Cardiac muscle cell (in vitro differentiated cells and primary cell): Measurements from ENCODE around the gene TRIM38. TPM values are rescaled to one million over a fixed set of nuclear protein-coding genes. Genes with fewer than 3 reads are reported as not detected.

Experiments
- DNase-seq, 2 donors: peaks; one replicate each; pipeline versions ENCODE4 v3.0.0 to v3.0.0-alpha.2; 2010 to 2017; ENCODE audit warnings: low read depth in 1 of 2, low spot score in 1 of 2
- H3K27ac ChIP-seq: fragments of 200-600 bp; sonication (generic); 2 replicates; pipeline ENCODE4 v1.5.1; 2016
- H3K27me3 ChIP-seq: fragments of 200-600 bp; sonication (generic); 2 replicates; pipeline ENCODE4 v1.6.0; 2016; ENCODE audit warnings: control low read depth
- H3K36me3 ChIP-seq: fragments of 200-600 bp; sonication (generic); 2 replicates; pipeline ENCODE4 v1.5.1; 2016; ENCODE audit warnings: control low read depth
- H3K4me1 ChIP-seq: fragments of 200-600 bp; sonication (generic); 2 replicates; pipeline ENCODE4 v1.8.1; 2017; ENCODE audit warnings: low read depth, mild to moderate bottlenecking, mixed run types
- H3K4me3 ChIP-seq: fragments of 200-600 bp; sonication (generic); 2 replicates; pipeline ENCODE4 v1.5.1; 2016; ENCODE audit warnings: mild to moderate bottlenecking
- H3K9me3 ChIP-seq: fragments of 200-600 bp; sonication (generic); 2 replicates; pipeline ENCODE4 v1.5.1; 2017; ENCODE audit warnings: low read depth, mild to moderate bottlenecking, control low read depth
- polyA plus RNA-seq: library from polyadenylated mRNA; unstranded; fragments of >200 nt; fragmentation: Nextera tagmentation; extraction: Ambion mirVana; gene quantifications from 2 replicates; pipeline ENCODE4 v1.2.1, GENCODE V29; 2016
- total RNA-seq: library from RNA; depleted of rRNA; stranded (reverse); fragments of >200 nt; gene quantifications from 2 replicates; pipeline ENCODE4 v1.2.3, GENCODE V29; 2016
- TF ChIP-seq, protein P1 (sequence below): IDR thresholded peaks from 2 replicates; pipeline ENCODE4 v1.5.1; 2012; ENCODE audit warnings: low read depth, mild to moderate bottlenecking, low read length

The TRIM38 gene
- total and polyA plus RNA-seq, 2 experiments from 2014 or later: 0.05 to 0.12 TPM

DNA sequence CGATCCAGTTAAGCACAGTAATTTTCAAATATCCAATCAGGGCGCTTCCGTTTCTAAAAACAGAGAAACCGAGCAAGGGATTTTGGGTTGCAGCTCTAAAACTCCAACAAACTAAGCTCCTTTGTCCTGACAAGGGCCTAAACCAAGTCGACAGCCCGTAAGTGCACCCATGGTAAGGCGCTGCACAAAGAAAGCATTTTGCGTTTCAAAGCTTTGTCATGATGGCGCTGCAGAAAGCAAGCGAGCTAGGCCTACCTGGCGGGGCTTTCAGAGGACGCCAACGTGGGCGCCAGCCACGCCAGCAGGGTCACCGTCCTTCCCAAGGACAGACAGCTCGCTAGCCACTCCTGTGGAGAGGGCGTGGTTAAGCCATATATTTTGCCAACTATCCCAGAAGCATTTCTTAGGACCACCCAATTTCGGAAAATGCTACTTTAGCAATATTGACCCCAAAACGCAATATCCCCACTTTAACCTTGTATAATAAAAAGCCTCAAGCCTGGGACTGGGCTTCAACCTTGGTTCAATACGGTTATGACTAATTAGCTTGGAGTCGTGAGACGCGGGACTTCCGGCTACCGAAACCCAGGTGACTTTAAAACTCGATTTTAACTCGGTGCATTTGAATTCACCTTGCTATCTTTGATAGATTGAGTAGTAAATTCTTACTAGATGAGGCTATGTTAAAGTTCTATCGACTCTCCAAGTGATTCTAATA lies 53.8 kb downstream of the TRIM38 start:
- DNase-seq: peak in 1 of 2 donors; percentile 43
- TF ChIP-seq, protein P1, sequence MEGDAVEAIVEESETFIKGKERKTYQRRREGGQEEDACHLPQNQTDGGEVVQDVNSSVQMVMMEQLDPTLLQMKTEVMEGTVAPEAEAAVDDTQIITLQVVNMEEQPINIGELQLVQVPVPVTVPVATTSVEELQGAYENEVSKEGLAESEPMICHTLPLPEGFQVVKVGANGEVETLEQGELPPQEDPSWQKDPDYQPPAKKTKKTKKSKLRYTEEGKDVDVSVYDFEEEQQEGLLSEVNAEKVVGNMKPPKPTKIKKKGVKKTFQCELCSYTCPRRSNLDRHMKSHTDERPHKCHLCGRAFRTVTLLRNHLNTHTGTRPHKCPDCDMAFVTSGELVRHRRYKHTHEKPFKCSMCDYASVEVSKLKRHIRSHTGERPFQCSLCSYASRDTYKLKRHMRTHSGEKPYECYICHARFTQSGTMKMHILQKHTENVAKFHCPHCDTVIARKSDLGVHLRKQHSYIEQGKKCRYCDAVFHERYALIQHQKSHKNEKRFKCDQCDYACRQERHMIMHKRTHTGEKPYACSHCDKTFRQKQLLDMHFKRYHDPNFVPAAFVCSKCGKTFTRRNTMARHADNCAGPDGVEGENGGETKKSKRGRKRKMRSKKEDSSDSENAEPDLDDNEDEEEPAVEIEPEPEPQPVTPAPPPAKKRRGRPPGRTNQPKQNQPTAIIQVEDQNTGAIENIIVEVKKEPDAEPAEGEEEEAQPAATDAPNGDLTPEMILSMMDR: no peak
- no peaks in the 10 kb centered on the region for H3K4me1 ChIP-seq
- no peak overlapping the region for H3K4me3 ChIP-seq
- no peak overlapping the region for H3K27ac ChIP-seq
- no peaks in the 10 kb centered on the region for H3K27me3 ChIP-seq
- H3K9me3 ChIP-seq: no peaks in the 10 kb centered on the region
- no peaks in the 10 kb centered on the region for H3K36me3 ChIP-seq

DNA sequence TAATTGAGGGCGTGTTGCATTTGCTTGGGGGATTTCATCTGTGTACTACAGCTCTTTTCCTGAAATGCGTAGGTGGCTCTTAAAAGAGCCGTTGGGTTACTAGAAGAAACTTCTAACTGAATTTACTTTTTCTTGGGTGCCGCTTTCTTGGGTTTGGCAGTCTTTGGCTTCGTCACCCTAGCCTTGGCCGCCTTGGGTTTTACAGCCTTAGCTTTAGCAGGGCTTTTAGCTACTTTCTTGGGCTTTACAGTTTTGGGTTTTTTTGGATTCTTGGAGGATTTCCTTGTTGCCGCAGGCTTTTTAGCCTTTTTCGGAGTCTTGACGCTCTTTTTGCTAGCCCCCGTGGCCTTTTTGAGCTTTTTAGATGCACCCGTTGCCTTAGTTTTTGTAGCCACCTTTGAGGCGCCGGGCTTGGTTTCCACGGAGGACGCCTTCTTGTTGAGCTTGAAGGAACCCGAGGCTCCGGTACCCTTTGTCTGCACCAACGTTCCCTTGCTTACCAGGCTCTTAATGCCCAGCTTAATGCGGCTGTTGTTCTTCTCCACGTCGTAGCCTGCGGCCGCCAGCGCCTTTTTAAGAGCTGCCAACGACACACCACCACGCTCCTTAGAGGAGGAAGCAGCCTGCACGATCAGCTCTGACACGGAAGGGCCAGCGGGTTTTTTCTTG lies 54.5 kb downstream of the TRIM38 start:
- Histone ChIP-seq H3K9me3 (no peaks in the 10 kb centered on the region), H3K36me3 (no peaks in the 10 kb centered on the region), H3K4me1 (no peaks in the 10 kb centered on the region), H3K4me3 (no peak overlapping the region), H3K27ac (no peak overlapping the region), H3K27me3 (no peaks in the 10 kb centered on the region)
- TF ChIP-seq, protein P1: no peak
- peak in 1 of 2 donors; percentile 34 for DNase-seq

DNA sequence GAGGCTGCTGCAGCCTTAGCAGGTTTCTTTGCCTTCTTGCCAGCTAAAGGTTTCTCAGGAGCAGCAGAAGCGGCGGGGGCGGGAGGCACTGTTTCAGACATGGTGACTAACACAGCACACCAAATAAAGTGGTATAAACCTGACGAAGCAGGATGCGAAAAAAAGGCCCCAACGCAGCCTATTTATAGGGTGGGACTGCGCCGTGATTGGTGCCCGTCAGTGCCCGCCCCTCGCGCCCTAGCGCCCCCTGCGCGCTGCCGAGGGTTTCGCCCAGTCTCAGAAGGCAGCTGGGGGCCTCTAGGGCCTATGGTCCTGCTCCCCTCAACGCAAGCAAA lies 55.0 kb downstream of the TRIM38 start:
- H3K4me3 ChIP-seq: no peak overlapping the region
- TF ChIP-seq, protein P1: peak; percentile 62
- peak in 1 of 2 donors; percentile 89 for DNase-seq
- no peaks in the 10 kb centered on the region for H3K36me3 ChIP-seq
- H3K9me3 ChIP-seq: no peaks in the 10 kb centered on the region
- no peak overlapping the region for H3K27ac ChIP-seq
- H3K27me3 ChIP-seq: no peaks in the 10 kb centered on the region
- peaks cover 4% of the 10 kb centered on the region for H3K4me1 ChIP-seq

DNA sequence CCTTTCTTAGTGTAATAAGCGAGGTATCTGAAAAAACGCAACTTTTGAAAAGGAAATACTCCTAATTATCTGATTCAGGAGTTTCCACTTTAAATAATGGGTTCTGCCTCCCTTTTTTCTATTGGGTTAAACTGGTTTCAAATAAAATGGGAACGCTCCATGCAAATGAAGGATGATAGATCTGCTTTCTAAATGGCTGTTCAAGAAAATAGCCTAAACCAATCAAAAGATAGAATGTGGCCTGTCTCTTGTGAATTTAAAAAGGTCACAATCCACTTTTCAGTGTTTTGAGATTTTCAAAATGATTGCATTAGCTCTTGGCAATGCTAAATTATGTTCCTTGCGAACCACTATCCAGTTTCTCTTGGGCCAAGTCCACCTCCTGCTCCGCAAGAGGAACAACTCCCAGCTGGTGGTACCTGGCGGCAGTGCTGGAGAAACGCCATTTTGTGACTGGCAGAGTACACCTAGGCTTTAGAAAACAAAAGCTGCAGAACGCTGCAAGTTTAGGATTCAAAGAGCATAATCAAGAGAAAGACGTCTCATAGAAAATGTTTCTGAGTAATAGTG lies 56.7 kb downstream of the TRIM38 start:
- DNase-seq: peak in 1 of 2 donors; percentile 18
- H3K9me3 ChIP-seq: no peaks in the 10 kb centered on the region
- H3K4me3 ChIP-seq: no peak overlapping the region
- no peaks in the 10 kb centered on the region for H3K36me3 ChIP-seq
- TF ChIP-seq, protein P1: no peak
- peaks cover 4% of the 10 kb centered on the region for H3K4me1 ChIP-seq
- H3K27ac ChIP-seq: no peak overlapping the region
- H3K27me3 ChIP-seq: no peaks in the 10 kb centered on the region

DNA sequence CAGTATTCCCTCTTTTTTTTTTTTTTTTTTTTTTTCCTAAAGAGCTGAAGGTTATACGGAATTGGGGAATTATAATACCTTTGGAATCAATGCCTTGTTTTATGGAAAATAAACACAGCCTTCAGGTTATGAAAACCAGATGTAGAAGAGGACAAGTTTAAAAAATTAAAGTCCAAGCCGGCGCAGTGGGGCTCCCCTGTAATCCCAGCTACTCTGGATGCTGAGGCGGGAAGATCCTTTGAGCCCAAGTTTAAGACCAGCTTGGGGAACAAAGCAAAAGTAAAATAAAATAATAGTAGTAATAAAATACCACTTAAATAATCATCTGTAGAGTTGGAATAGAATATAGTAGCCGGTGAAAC lies 57.3 kb downstream of the TRIM38 start:
- no peak for DNase-seq
- peak overlapping the region; percentile 50 for H3K4me3 ChIP-seq
- no peaks in the 10 kb centered on the region for H3K36me3 ChIP-seq
- H3K4me1 ChIP-seq: peaks cover 4% of the 10 kb centered on the region
- H3K27me3 ChIP-seq: no peaks in the 10 kb centered on the region
- H3K27ac ChIP-seq: no peak overlapping the region
- H3K9me3 ChIP-seq: no peaks in the 10 kb centered on the region
- TF ChIP-seq, protein P1: no peak
